GM21825 (cell line): ENCODE results near the gene CYP27C1.
"Not testable (repeated sequence)": the region's sequence is repeated elsewhere in the genome, so short reads cannot be mapped to it uniquely, and the experiment has no call there.

Experiments used
- ATAC-seq: cut with Tn5 transposase; IDR thresholded peaks from one replicate; pipeline ENCODE4 v1.9.1; 2021; ENCODE audit warnings: mild to moderate bottlenecking, moderate library complexity; ENCODE audit not compliant: unreplicated experiment

The CYP27C1 gene, protein sequence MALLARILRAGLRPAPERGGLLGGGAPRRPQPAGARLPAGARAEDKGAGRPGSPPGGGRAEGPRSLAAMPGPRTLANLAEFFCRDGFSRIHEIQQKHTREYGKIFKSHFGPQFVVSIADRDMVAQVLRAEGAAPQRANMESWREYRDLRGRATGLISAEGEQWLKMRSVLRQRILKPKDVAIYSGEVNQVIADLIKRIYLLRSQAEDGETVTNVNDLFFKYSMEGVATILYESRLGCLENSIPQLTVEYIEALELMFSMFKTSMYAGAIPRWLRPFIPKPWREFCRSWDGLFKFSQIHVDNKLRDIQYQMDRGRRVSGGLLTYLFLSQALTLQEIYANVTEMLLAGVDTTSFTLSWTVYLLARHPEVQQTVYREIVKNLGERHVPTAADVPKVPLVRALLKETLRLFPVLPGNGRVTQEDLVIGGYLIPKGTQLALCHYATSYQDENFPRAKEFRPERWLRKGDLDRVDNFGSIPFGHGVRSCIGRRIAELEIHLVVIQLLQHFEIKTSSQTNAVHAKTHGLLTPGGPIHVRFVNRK

DNA sequence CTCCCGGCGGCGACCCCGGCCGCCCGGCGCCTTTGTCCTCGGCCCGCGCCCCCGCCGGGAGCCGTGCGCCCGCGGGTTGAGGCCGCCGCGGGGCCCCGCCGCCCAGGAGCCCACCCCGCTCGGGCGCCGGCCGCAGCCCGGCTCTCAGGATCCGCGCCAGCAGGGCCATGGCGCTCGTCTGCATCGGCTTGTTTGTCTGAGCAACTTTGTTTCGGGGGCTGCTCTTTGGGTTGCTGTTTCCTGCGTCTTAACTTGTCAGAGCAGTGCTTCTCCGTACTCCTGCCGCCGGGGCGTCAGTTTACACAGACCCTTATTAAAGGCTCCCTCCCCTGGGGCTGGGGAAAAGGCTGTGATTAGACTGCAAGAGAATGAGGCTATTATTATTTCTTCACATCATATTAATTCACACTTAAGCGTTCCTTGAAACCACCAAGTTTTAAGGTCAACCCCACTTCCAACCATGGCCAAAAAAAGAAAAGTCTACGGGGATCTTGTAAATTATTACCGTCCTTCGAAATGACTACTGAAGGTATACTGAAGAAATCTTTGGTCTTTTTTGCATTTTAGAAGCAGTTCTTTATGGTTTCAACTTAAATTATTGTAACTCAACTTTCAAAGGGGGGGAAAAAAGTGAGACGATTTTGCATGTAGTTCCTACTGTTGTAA, at the start of gene CYP27C1:
Gene CYP27C1, minus strand, starts transcription at position 198 of the 666 bp plus-strand sequence. Its CDS starts 29 bp downstream, at position 169.
- ATAC-seq: no peak

DNA sequence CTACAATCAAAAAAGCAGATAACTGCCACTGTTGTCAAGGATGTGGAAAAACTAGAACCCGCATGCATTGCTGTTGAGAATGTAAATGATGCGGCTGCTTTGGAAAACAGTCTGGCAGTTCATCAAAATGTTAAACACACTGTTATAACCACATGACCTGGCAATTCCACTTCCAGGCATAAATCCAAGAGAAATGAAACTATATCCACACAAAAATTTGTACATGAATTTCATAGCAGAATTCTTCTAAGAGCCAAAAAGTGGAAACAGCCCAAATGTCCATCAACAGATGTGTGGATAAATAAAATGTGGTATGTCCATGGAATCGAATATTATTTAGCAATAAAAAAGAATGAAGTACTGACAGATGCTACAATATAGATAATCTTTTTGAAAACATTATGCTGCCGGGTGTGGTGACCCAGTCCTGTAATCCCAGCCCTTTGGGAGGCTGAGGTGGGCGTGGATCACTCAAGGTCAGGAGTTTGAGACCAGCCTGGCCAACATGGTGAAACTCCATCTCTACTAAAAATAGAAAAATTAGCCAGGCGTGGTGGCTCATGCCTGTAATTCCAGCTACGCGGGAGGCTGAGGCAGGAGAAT, 41.8 kb upstream of the CYP27C1 start:
- no peak for ATAC-seq

DNA sequence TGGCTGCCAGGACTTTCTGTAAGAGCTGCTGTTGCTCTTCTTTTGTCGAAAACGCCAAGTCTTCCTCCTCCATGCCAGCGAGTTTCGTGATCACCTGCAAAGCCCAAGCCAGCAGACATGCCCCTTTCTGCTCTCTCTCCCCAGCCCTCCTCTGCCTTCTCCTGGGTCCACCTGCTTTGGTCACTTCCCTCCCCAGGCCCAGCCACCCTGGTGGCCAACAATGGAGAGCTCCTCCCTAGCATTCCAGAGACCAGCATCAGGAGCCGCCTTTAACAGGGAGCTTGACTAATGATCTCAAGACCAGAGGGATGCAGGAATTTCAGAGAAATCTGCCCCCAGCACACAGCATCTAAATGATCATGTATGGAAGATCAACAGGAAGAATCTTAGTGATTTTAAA, 39.3 kb upstream of the CYP27C1 start:
- ATAC-seq: no peak

DNA sequence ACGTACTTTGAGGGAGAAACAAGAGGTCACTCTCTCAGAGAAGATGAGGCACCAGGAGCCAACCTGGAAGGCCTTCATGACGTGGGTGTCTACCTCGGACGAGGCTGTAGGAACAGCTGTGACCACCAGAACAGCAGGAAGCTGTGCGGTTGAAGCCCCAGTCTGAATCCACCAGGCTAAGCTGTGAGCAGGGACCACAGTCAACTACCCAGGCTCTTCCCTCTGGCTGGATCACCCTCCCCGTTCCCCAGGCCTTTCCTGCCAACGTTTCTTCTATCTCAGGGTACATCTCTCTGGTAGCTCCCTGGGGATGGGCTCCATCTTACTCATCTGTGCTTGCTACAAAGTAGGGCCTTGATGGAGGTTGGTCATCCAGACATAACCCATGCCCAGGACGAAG, 36.8 kb upstream of the CYP27C1 start:
- ATAC-seq: no peak

DNA sequence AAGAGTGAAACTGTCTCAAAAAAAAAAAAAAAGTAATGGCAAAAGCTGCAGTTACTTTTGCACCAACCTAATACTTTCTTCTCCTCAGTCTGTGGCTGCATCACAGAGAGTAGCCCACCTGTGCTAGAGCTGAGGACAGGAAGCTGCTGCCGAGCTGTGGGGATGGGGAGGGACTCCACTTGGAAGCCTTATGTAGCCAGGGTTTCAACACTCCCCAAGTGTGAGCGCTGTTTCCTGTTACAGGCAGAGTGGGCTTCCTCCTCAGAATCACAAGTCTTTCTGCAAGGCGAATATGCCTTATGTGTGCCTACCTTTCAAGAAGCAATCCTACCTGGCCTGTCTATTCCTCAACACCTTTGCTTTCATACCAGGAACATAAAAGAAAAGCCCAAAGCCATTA, 36.3 kb upstream of the CYP27C1 start:
- ATAC-seq: no peak

DNA sequence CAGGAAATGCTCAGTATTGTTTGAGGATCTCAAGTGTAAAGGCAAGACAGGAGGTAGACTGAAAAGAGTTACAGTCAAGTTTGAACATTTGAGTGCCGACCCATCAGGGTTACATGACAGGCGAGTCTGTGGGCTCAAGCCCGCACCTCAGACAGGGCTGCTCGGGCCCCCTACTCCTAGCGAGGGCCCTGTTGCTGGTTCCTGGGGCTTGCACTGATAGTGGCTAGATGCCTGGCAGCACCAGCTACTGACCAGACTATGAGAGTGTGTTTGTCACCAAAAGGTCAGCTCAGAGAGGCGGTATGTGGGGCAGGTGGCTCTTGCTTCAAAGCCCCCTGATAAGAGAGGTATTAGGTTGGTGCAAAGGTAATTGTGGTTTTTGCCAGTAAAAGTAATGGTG, 35.6 kb upstream of the CYP27C1 start:
- ATAC-seq: no peak

DNA sequence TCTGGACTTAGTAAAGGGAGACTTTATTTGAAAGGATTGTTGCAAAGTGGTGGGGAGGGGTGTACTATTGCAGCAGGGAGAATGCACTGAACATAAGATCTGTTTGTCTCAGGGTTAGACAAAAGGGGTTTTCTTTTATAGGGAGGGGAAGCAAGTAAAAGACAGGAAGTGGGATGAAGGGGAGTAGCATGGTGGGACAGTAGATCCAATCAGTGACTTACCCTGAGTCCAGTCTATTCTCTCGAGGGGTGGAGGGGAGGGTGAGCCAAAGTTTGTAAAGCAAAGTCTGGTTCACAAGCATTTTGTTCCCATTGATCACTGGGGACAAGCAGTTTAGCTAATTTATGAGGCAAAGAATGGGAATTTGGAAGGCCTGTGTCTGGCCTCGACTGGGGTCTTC, 35.0 kb upstream of the CYP27C1 start:
- ATAC-seq: no peak

DNA sequence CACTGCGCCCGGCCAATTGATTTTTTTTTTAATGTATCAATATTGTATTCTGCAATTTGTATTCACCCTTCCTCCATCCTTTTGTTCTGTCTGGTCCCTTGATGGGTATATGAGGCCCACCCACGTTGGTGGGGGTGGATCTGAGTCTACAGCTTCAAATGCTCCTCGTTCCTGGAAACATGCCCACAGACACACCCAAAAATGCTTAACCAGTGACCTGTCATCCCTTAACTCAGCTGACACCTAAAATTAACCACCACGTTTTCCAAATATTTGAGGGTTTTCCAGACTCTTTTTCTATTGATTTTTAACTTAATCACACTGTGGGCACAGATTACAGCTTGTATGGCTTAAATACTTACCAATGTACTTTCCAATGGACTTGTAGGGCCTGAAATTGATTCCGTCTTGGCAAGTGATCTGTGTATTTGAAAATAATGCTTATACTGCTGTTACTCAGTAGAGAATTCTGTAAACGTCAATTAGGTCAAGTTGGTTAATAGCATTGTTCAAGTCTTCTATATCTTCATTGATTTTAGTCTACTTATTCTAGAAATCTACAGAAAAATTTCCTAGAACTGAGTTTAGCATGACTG, 34.4 kb upstream of the CYP27C1 start:
- ATAC-seq: no peak

DNA sequence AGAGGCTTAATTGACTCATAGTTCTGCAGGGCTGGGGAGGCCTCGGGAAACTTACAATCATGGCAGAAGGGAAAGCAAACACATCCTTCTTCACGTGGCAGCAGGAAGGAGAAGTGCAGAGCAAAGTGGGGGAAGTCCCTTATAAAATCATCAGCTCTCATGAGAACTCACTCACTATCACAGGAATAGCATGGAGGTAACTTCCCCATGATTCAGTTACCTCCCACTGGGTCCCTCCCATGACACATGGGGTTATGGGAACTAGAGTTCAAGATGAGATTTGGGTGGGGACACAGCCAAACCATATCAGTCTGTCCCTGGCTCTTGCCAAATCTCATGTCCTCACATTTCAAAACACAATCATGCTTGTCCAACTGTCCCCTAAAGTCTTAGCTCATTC, 21.1 kb upstream of the CYP27C1 start:
- ATAC-seq: not testable (repeated sequence)

DNA sequence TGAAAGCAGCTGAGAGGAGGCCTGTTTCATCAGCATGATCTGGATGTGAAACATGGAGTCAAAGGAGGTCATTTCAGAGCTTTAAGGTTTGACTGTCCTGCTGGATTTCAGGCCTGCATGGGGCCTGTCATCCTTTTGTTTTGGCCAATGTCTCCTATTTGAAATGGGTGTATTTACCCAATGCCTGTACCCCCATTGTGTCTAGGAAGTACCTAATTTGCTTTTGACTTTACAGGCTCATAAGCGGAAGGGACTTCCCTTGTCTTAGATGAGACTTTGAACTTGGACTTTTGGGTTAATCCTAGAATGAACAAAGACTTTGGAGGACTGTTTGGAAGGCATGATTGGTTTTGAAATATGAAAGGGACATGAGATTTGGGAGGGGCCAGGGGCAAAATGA, 19.3 kb upstream of the CYP27C1 start:
- no peak for ATAC-seq

DNA sequence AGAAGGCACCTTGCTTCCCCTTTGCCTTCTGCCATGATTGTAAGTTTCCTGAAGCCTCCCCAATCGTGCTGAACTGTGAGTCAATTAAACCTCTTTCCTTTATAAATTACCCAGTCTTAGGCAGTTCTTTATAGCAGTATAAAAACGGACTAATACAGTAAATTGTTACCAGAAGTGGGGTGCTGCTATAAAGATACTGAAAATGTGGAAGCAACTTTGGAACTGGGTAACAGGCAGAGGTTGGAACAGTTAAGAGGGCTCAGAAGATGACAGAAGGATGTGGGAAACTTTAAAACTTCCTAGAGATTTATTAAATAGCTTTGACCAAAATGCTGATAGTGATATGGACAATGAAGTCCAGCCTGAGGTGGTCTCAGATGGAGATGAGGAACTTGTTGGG, 17.7 kb upstream of the CYP27C1 start:
- not testable (repeated sequence) for ATAC-seq

DNA sequence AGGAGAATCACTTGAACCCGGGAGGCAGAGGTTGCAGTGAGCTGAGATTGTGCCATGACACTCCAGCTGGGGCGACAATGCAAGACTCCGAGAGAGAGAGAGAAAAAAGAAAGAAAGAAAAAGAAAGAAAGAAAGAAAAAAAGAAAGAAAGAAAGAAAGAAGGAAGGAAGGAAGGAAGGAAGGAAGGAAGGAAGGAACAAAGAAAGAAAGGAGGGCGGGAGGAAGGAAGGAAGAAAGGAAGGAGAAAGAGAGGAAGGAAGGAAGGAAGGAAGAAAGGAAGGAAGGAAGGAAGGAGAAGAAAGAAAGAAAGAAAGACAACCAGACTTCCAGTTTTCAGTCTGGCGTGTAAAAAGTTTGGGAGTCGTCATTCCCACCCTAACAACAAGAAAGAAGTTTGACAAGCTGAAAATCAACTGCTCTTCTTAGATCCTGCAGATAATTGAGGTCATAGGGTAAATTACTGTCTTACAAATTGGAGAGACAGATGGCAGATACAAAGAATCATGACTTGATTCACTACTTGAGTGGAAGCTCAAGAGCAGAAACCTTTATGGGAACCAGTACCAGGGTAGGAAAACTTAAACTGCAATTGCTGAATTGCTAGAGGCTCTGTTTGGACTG, 15.1 kb upstream of the CYP27C1 start:
- no peak for ATAC-seq

DNA sequence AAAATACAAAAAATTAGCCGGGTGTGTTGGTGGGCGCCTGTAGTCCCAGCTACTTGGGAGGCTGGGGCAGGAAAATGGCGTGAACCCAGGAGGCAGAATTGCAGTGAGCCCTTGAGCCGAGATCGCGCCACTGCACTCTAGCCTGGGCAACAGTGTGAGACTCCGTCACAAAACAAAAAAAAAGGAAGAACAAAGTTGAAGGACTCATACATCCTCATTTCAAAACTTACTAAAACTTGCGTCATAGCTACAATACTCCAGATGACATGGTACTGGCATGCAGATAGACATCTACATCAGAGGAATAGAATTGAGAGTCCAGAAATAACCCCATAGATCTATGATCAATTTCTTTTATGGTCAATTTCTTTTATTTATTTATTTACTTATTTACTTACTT, 13.6 kb upstream of the CYP27C1 start:
- ATAC-seq: no peak

DNA sequence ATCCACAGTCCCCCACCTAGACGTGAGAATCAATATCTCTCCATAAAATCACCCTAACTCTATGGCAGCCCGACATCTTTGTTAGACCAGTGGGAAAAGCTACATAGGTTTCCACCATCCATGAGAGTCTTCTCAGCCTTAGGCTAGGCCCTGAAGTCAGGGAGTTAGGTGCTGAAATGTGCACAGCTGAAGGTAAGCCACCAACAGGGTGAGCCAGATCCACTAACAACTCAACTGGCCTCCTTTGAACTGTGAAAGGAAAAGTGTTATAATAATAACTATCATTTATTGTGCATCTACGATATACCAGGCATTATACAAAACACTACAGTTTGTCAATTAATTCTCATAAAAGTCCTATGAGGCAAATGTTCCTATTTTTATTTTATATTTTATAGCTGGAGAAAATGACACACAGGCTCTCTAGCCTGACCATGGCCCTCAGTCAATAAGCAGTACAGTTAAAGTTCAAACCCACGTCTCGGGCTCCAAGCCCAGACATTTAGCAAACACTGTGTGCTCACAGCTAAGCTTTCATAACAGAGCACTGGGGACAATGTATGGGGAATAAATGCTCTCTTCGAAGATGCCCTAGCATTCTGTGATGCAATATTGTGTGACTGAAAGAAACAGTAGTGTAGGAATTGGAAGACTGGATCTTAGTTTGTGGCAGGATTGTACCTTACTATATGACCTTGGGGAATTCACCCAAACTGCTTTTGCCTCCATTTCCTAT, 11.2 kb upstream of the CYP27C1 start:
- ATAC-seq: no peak

DNA sequence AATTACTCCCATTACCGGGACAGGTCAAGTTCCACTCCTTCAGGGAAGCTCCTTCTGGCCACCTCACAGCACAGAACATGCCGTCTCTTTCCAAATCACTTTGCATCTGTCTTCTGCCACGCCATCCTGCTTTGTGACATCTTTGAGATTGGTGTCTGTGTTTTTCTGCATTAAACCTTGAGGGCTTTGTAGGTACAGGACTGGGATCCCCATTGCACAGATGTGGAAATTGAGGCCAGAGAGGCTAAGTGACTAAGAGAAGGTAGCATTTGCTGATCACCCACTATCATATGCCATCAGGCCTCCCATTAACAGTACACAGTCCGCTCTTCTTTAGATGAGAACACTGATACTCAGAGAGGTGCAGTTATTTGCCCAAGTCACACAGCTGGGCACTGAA, 9.5 kb upstream of the CYP27C1 start:
- no peak for ATAC-seq

DNA sequence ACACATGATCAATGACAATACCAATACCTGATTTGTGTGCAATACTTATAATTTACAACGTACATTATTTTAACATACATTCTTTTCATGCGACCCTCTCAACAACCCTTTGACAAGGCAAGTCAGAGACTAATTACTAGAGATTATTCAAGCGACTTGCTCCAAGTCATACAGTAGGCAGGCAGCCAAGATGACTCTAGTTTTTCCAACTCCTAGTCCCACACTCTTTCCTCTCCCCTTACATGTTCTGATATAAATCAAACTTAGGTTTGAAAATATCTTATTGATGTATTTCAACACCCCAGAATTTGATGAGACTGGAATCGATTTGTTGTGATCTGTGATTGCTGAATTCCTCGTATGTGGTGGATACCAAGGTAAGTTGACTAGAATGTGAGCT, 8.0 kb upstream of the CYP27C1 start:
- no peak for ATAC-seq

DNA sequence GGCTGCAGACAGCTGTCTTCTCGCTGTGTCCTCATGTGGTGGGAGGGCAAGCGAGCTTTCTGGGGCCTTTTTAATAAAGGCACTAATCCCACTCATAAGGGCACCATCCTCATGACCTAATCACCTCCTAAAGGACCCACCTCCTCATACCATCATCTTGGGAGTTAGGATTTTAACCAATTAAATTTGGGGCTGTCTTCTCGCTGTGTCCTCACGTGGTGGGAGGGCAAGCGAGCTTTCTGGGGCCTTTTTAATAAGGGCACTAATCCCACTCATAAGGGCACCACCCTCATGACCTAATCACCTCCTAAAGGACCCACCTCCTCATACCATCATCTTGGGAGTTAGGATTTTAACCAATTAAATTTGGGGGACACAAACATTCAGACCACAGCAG, 7.2 kb upstream of the CYP27C1 start:
- not testable (repeated sequence) for ATAC-seq

DNA sequence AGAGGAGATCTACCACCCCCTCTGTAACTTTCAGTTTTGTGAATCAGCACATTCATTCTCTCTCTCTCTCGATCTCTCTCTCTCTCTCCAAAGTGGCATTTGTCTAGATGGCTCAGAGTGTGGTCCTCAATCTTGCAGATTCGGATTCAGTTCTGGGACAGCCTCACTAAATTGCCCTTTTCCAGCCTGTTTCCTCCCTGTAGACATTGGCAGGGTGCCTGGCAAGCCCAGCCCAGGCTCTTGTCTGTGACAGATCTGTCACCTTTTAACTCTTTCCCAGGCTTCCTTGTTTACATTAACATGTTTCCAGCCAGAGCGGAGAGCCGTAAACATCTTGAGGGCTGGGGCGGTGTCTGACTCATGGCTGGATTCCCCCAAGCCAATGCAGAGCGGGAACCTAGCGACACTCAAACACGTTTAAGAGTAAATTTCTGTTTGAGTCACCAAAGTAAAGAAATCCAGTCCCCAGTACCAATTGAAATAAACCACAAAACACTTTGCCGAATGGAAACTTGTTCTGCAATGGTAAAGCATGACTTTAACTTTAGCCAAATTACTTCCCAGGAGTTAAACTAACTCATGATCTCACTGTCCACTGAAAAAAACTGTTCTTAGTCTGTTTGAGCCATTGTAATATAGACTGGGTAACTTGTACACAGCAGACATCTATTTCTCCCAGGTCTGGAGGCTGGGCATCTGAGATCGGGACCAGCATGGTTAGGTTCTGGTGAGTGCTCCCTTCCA, 6.6 kb upstream of the CYP27C1 start:
- ATAC-seq: peak; percentile 85

DNA sequence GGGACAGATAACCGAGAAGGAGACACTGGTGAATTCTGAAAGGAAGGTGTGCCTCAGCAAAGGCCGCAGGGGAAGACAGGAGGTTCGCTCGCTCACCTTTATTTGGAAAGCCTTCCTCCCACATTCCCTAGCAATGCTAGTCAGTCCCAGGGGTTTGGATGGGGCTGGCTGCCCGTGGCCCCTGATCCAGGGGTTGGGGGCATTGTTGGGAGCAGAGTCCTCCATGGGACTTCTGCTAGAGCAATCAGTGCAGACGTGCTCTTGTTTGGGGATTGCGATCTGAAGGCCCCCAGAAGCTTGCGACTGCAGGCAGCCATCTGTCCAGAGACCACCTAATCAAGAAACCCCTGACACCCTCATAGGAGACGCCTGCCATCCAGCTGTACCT, 6.0 kb upstream of the CYP27C1 start:
- no peak for ATAC-seq
